Measurements from ENCODE around the gene NEAT1.

Gene NEAT1

DNA sequence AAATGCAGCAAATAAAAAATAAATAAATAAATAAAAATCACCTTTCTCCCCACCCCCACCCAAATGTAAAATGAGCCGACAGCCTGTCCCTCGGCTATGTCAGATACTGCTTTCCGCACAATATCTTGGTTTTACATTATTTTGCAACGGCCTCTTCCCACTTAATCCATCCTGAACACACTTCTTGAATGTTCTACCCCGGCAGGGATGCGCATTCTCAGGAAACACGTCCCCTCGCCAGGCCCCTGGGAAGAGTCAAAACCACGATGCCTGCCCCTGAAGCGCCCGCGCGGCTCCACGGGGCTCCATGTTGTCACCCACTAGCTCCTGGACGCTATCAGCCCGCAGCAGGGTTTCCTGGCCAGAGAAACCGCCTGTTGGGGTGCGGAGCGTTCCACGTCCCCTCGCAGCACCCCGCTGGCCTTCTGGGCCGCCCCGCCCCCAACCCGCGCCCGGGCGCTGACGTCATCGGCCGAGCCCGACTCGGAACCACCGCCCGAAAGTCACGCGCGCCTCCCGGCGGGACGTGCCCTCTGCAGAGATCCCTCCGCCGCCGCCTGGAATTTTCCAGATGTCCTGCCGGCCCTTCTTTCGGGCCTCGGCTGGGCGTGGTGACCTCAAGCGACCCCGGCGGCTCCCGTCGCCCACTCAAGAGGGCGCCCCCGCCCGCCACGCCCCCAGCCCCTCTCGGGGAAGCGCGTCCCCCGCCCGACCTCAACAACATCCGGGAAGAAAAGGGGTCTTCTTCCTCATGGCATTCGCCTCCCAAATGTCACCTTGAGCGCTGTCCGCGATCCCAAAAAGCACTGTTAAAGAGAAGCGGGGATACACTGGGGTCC is 585 bp upstream of the NEAT1 start:
- peak; percentile 98 for DNase-seq (ENCODE audit: low spot score)

DNA sequence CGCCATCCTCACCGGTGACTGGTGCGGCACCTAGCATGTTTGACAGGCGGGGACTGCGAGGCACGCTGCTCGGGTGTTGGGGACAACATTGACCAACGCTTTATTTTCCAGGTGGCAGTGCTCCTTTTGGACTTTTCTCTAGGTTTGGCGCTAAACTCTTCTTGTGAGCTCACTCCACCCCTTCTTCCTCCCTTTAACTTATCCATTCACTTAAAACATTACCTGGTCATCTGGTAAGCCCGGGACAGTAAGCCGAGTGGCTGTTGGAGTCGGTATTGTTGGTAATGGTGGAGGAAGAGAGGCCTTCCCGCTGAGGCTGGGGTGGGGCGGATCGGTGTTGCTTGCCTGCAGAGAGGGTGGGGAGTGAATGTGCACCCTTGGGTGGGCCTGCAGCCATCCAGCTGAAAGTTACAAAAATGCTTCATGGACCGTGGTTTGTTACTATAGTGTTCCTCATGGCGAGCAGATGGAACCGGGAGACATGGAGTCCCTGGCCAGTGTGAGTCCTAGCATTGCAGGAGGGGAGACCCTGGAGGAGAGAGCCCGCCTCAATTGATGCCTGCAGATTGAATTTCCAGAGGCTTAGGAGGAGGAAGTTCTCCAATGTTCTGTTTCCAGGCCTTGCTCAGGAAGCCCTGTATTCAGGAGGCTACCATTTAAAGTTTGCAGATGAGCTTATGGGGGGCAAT is 1.1 kb downstream of the NEAT1 start:
- DNase-seq (ENCODE audit: low spot score): no peak

DNA sequence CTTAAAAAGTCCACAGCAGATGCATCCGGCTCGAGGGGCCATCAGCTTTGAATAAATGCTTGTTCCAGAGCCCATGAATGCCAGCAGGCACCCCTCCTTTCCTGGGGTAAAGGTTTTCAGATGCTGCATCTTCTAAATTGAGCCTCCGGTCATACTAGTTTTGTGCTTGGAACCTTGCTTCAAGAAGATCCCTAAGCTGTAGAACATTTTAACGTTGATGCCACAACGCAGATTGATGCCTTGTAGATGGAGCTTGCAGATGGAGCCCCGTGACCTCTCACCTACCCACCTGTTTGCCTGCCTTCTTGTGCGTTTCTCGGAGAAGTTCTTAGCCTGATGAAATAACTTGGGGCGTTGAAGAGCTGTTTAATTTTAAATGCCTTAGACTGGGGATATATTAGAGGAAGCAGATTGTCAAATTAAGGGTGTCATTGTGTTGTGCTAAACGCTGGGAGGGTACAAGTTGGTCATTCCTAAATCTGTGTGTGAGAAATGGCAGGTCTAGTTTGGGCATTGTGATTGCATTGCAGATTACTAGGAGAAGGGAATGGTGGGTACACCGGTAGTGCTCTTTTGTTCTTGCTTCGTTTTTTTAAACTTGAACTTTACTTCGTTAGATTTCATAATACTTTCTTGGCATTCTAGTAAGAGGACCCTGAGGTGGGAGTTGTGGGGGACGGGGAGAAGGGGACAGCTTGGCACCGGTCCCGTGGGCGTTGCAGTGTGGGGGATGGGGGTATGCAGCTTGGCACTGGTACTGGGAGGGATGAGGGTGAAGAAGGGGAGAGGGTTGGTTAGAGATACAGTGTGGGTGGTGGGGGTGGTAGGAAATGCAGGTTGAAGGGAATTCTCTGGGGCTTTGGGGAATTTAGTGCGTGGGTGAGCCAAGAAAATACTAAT is 1.9 kb downstream of the NEAT1 start:
- peak; percentile 22 for DNase-seq (ENCODE audit: low spot score)

DNA sequence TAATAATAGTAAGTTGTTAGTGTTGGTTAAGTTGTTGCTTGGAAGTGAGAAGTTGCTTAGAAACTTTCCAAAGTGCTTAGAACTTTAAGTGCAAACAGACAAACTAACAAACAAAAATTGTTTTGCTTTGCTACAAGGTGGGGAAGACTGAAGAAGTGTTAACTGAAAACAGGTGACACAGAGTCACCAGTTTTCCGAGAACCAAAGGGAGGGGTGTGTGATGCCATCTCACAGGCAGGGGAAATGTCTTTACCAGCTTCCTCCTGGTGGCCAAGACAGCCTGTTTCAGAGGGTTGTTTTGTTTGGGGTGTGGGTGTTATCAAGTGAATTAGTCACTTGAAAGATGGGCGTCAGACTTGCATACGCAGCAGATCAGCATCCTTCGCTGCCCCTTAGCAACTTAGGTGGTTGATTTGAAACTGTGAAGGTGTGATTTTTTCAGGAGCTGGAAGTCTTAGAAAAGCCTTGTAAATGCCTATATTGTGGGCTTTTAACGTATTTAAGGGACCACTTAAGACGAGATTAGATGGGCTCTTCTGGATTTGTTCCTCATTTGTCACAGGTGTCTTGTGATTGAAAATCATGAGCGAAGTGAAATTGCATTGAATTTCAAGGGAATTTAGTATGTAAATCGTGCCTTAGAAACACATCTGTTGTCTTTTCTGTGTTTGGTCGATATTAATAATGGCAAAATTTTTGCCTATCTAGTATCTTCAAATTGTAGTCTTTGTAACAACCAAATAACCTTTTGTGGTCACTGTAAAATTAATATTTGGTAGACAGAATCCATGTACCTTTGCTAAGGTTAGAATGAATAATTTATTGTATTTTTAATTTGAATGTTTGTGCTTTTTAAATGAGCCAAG is 2.7 kb downstream of the NEAT1 start:
- DNase-seq (ENCODE audit: low spot score): peak; percentile 51

DNA sequence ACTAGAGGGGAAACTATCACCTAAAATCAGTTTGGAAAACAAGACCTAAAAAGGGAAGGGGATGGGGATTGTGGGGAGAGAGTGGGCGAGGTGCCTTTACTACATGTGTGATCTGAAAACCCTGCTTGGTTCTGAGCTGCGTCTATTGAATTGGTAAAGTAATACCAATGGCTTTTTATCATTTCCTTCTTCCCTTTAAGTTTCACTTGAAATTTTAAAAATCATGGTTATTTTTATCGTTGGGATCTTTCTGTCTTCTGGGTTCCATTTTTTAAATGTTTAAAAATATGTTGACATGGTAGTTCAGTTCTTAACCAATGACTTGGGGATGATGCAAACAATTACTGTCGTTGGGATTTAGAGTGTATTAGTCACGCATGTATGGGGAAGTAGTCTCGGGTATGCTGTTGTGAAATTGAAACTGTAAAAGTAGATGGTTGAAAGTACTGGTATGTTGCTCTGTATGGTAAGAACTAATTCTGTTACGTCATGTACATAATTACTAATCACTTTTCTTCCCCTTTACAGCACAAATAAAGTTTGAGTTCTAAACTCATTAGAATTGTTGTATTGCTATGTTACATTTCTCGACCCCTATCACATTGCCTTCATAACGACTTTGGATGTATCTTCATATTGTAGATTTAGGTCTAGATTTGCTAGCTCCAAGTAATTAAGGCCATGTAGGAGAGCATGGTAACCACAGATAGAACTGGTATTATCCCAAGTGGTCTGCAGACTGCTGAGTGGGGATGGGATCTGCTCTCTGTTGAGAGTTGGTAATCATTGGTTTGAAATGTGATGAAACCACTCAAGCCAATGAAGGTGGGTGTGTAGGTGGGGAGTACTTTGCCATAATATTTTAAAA is 3.6 kb downstream of the NEAT1 start:
- DNase-seq (ENCODE audit: low spot score): peak; percentile 34

DNA sequence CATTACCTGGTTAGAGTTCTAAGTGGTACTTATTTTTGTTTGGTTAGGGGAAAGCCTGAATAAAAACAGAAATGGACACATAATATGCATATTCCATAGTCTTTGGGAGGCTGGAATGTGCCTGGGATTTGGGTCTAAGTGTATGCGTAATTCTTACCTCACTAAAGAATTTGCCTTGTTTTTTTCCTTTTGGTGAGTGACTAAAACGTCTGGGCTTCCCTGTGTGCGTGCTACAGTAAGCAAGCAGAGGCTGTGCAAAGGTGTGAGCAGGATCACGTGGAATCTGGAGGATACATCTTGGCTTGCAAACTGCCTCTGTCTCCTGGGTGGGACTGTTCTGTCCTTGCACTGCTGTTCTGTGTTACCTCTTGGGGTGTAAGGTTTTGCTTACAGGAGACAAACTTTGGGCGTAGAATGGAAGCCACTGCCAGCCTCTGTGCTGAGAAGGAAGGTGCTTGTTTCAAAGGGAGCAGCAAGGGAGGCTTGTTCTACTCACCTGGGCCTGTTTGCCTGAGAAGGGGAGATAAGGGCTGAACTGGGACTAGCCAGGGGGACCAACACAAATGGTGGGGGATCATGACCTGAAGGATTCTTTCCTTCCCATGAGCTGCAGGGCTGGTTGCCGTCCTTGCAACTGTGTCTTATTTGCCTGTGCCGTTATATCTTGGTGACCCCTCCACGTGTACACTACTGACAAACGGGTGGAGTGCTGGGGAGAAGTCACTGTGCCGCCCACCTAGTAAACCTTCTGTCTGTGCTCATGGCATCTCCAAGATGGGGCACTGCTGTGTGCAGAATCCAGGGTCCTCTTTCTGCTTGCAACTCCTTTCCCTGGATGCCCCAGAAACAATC is 4.5 kb downstream of the NEAT1 start:
- DNase-seq (ENCODE audit: low spot score): peak; percentile 48

DNA sequence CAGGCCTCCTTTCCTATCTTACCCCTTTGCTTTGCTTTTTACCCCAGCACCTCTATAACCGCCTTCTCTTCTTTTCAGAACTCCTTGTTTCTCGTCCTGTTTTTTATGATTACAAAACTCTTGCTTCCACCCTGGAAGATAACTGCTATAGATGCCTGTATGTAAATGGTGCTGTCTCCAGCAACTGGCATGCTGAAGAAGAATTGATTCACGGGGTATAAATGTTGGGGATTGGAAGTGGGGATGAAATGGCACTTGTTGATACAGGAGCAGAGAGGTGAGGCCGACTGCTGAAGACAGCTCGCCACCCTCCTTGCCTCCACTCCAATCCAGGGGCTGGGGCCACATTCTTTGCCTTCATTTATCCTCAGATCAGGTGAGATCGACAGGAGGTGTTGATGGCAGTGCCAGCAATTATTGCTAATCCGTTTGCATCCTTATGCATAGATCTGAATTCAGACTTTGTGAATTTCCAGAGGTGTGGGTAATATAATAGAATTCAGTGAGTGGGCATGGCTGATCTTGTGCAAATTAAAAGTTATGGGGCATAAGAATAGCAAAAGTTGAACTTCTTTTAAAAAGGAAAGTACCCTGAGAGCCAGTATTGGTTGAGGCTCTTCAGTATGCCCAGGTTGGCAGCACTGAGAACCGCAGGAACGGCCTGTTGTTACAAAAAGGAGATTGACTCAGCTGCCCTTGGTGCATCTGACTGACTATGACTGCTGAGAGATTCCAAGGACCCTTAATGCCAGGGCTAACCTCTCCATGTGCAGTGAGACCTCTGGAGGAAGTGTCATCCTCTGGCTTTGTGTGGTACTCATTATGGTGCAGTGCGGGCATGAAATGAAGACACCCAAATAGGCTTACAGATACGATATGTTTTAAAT is 5.3 kb downstream of the NEAT1 start:
- DNase-seq (ENCODE audit: low spot score): peak; percentile 47

DNA sequence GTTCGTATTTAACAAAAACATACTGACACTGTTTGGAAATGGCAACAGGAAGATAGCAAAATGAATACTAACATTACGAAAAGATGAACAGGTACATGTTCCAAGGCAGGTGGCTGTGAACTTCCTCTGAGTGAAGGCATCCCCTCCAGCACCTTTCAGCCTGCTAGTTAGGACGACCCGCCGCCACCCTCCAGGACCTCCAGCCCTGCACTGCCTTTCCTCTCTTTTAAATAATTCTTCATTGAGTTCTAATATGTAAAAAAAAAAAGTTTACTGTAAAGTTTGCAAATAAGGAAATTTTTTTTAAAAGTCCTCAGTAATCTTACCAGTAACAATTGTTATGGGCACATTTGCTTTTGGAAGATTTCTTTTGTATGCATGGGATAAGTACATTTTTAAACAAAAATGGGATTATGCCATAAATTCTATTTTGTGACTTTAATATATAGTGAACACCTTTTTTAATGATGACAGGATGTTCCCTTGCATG is 6.0 kb downstream of the NEAT1 start:
- DNase-seq (ENCODE audit: low spot score): no peak

DNA sequence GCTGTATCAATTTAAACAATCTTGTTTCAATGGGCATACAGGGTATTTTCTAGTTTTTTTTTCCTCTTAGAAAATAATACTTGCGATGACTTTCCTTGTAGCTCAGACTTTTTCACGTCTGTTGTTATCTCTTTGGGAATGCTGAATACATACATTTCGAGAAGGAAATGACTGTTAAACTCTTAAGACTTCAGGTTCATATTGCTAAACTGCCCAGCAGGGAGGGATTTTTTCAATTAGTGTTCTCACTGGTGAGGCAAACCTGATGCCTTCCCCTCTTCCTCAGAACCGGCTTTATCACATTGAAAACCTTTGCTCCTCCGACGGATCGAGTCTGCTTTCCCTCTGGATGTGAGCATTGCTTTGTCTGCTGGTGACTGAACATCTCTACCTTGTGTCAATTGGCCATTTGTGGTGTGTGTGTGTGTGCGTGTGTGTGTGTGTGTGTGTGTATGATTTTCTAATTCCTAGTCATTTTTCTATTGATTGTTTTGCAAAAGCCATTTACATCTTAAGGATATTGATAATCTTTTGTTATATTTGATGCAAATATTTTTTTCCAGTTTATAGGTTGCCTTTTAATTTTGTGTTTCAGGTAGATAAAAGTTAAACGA is 6.6 kb downstream of the NEAT1 start:
- peak; percentile 34 for DNase-seq (ENCODE audit: low spot score)

DNA sequence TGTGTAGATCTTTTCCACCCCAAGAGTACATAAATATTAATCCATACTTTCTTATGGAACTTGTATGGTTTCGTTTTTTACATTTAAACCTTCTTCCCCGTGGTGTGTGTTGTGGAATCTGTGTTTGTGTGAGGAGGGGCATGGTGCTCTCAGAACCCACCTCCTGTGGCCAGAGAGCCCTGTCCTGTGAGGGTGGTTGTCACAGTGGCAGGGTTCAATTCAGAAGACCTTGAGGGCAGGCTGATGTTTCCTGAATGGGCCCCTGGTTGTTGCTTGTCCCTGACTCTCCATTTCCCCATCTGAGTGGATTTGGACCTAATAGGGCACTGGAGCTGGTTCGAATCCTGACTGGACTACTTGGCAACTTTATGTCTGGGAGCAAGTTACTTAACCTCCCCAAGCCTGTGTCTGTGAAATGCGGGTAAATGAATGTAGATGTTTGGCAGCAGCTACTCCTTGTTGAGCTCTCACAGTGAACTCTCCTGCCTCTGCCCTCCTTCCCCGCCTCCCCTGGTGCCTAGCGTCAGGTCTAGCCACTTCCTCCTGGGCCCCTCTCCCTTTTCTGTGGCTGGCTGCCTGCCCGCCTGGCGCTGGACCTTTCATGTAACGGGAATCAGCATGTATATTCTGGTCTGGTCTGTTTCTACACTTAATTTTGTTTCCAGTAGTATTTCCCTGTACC is 7.3 kb downstream of the NEAT1 start:
- peak; percentile 28 for DNase-seq (ENCODE audit: low spot score)

DNA sequence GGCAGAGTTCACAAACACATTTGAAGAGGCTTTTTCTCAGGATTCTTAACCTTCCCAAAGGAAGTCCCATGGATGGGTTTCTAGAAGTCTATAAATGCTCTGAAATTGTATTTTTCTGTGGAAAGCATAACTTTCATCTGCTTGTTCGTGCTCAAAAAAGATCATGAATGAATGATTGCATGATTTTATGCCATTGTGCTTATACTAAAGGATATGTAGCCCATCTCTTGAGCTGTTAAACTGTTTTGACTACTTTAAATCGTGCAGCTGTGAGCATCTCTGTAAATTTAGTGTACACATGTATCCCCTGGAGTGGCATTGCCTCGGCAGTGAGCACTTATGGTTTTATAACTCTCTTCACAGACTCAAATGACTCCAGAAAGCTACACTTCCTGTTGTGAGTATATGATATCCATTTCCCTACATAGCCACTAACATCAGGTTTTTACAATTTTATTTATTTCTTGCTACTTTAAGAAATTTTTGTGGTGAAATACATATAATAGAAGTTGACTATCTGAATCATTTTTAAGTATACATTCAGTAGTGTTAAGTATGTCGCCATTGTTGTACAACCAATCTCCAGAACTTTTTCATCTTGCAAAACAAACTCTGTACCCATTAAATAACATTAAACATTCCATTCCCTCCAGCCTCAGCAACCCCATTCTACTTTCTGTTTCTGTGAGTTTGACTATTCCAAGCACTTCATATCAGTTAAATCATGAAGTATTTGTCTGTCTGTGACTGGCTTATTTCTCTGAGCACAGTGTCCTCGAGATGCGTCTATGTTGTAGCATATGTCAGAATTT is 8.0 kb downstream of the NEAT1 start:
- DNase-seq (ENCODE audit: low spot score): no peak

DNA sequence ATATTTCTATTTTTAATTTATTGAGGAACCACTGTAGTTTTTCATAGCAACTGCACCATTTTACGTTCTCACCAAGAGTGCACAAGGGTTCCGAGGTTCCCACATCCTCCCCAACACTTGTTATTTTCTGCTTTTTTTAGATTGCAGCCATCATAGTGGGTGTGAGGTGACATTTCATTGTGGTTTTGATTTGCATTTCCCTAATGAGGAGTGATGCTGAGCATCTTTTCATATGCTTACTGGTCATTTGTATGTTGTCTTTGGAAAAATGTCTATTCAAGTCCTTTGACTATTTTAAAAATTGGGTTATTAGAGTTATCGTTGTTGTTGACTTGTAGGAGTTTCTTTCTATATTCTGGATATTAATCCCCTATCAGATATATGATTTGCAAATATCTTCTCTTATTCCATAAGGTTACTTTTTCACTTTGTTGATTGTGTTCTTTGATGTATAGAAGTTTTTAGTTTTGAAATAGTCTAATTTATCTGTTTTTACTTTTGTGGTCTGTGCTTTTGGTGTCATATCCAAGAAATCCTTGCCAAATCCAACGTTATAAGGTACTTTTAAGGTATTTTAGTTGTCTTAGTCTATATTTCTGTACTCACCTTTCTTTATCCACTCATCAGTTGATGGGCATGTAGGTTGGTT is 9.0 kb downstream of the NEAT1 start:
- no peak for DNase-seq (ENCODE audit: low spot score)

DNA sequence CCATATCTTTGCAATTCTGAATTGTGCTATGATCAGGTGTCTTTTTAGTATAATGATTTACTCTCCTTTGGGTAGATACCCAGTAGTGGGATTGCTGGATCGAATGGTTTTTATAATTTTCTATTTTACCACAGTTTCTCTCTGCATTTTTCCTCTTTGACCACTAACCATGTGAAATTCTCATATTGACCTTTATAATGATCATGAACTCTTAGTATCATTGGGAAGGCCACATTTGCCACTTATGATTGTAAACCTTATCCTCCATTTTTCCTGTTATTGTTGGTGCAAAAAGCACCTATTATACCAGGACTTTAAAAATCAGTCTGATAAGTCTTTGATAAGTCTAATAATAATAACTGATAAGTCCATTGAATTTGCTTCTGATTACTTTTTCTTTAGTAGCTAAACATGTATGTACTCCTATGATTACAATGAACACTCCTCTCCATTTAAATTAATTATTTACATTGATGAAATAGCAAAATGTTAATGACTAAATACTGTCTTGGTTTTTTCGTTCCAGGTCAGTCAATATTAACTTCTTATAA is 9.6 kb downstream of the NEAT1 start:
- DNase-seq (ENCODE audit: low spot score): no peak

DNA sequence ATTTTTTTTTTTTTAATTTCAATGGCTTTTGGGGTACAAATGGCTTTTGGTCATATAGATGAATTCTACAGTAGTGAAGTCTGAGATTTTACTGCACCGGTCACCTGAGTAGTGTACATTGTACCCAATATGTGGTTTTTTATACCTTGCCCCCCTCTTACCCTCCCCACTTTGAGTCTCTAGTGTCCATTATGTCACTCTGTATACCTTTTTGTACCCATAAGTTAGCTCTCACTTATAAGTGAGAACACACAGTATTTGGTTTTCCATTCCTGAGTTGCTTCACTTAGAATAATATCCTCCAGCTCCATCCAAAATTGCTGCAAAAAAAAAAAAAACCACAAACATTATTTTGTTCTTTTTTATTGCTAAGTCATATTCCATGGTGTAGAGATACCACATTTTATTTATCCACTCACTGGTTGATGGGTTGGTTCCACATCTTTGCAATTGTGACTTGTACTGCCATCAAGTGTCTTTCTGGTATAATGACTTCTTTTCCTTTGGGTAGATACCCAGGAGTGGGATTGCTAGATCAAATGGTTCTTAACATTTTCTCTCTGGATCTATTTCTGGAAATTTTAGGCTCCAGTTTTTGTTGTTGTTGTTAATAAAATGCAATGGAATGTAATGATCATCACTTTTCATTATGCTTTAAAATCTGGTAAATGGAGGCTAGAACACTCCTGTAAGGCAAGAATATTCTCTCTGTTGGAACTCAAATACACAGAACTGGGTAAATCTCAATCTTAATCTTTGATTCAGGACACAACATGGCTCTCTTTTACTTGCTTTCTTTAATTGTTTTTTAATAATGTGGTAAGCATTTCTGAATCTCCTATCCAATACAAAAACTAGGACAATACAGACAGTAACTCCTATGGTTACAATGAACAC is 10.3 kb downstream of the NEAT1 start:
- peak; percentile 47 for DNase-seq (ENCODE audit: low spot score)
